Measurements from ENCODE around the gene MED27.

Gene MED27

DNA sequence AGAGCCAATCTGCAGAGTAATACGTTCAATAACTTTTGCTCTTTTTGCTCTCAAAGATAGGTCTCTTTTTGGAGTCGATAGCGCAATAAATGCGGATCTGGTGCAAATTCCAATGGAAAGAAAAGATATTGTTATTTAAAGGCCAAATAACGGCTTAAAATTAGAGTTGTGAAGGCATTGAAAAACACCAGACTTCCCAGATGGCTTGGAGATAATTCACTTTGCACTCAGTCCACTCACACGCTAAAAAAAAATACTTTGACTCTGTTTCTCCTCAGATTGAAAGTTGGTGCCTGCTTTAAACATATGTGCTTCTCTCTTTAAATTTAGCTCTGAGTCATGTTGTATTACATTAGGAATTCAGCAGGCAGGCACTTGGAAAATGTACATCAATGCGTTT lies 19.5 kb upstream of the MED27 start:
- no peaks in the 10 kb centered on the region for H3K9me3 ChIP-seq (ENCODE audit: insufficient read depth, low read length)
- no peak overlapping the region for H3K4me3 ChIP-seq (ENCODE audit: insufficient read length, low read depth)
- no peaks in the 10 kb centered on the region for H3K27me3 ChIP-seq (ENCODE audit: insufficient read depth, insufficient read length)
- no peaks in the 10 kb centered on the region for H3K4me1 ChIP-seq (ENCODE audit: insufficient read depth, insufficient read length)
- no peak for DNase-seq (ENCODE audit: low read depth, low spot score)
- H3K9ac ChIP-seq (ENCODE audit: insufficient read length, low read depth): no peak overlapping the region
- no peak for TF ChIP-seq SUZ12 (IDR thresholded peaks at IDR 0.05; ENCODE audit: extremely low read depth, insufficient read depth, insufficient read length)
- no peak for TF ChIP-seq YY1 (IDR thresholded peaks at IDR 0.05; ENCODE audit: insufficient read depth, insufficient read length)
- TF ChIP-seq ZNF274 (IDR thresholded peaks at IDR 0.05; ENCODE audit: low read depth, low read length): no peak
- no peaks in the 10 kb centered on the region for H3K36me3 ChIP-seq (ENCODE audit: insufficient read depth, insufficient read length, low read length)

DNA sequence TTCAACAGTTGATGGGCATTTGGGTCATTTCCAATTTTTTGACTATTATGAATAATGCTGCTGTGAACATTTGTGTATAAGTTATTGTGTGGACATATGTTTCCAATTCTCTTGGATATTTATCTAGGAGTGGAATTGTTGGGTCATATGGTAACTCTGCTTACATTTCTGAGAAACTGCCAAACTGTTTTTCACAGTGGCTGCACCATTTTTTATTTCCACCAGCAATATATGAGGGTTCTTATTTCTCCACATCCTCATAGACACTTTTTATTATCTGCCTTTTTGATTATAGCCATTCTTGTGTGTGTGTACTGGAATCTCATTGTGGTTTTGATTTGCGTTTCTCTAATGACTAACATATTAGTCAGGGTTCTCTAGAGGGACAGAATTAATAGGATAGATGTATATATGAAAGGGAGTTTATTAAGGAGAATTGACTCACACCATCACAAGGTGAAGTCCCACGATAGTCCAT lies 14.7 kb upstream of the MED27 start:
- no peak for DNase-seq (ENCODE audit: low read depth, low spot score)
- H3K4me3 ChIP-seq (ENCODE audit: insufficient read length, low read depth): no peak overlapping the region
- TF ChIP-seq YY1 (IDR thresholded peaks at IDR 0.05; ENCODE audit: insufficient read depth, insufficient read length) (no peak), SUZ12 (IDR thresholded peaks at IDR 0.05; ENCODE audit: extremely low read depth, insufficient read depth, insufficient read length) (no peak), ZNF274 (IDR thresholded peaks at IDR 0.05; ENCODE audit: low read depth, low read length) (no peak)

DNA sequence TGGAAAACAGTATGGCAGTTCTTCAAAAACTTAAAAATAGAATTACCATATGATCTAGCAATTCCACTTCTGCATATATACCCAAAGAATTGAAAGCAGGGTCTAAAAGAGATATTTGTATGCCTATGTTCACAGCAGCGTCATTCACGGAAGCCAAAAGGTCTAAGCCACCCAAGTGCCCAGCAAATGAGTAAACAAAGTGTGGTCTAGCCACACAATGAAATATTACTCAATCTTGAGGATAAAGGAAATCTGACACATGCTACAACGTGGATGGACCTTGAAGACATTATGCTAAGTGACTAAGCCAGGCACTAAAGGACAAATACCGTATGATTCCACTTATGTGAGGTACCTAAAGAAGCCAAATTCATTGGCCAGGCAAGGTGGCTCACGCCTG lies 11.1 kb upstream of the MED27 start:
- Histone ChIP-seq H3K36me3 (ENCODE audit: insufficient read depth, insufficient read length, low read length) (no peaks in the 10 kb centered on the region), H3K9me3 (ENCODE audit: insufficient read depth, low read length) (no peaks in the 10 kb centered on the region; the same call in 1 of the 2 replicates), H3K4me3 (ENCODE audit: insufficient read length, low read depth) (no peak overlapping the region), H3K9ac (ENCODE audit: insufficient read length, low read depth) (no peak overlapping the region), H3K4me1 (ENCODE audit: insufficient read depth, insufficient read length) (peaks cover 2% of the 10 kb centered on the region), H3K27me3 (ENCODE audit: insufficient read depth, insufficient read length) (no peaks in the 10 kb centered on the region)
- DNase-seq (ENCODE audit: low read depth, low spot score): no peak
- TF ChIP-seq ZNF274 (IDR thresholded peaks at IDR 0.05; ENCODE audit: low read depth, low read length) (no peak), YY1 (IDR thresholded peaks at IDR 0.05; ENCODE audit: insufficient read depth, insufficient read length) (no peak), SUZ12 (IDR thresholded peaks at IDR 0.05; ENCODE audit: extremely low read depth, insufficient read depth, insufficient read length) (no peak)

More for the DNA sequence above, 14.7 kb upstream of the MED27 start:
- Histone ChIP-seq H3K27me3 (ENCODE audit: insufficient read depth, insufficient read length) (no peaks in the 10 kb centered on the region), H3K4me1 (ENCODE audit: insufficient read depth, insufficient read length) (no peaks in the 10 kb centered on the region), H3K36me3 (ENCODE audit: insufficient read depth, insufficient read length, low read length) (no peaks in the 10 kb centered on the region), H3K9me3 (ENCODE audit: insufficient read depth, low read length) (no peaks in the 10 kb centered on the region), H3K9ac (ENCODE audit: insufficient read length, low read depth) (no peak overlapping the region)

DNA sequence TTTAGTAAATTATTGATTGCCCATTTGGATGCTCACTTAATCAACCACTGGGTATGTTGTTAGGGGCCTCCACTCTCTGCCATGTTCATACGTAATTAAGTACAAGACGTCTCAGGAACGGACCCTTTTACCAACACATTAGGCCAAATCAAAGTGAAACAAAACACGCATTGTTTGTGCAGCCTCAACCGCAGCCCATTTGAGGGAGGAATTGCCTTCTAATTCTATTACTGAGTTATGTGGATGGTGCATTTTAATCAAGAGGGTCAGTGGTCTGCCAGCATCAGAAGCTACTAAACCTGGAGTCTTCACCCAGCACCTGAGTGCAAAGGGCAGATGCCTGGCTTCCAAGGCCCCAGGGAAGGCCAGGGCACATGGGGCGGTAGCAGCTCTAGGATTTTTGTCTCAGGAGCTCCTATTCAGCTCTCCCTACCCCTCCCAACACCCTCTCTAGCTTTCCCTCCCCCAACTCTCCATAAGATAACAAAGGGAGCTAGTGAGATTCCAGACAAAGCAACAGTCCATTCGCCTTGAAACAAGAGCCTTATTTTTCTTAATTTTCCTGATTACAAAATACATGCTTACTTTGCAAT lies 7.9 kb upstream of the MED27 start:
- no peak for DNase-seq (ENCODE audit: low read depth, low spot score)
- Histone ChIP-seq H3K4me3 (ENCODE audit: insufficient read length, low read depth) (no peak overlapping the region), H3K36me3 (ENCODE audit: insufficient read depth, insufficient read length, low read length) (no peaks in the 10 kb centered on the region), H3K9me3 (ENCODE audit: insufficient read depth, low read length) (no peaks in the 10 kb centered on the region; the same call in 1 of the 2 replicates), H3K4me1 (ENCODE audit: insufficient read depth, insufficient read length) (peaks cover 2% of the 10 kb centered on the region), H3K9ac (ENCODE audit: insufficient read length, low read depth) (no peak overlapping the region), H3K27me3 (ENCODE audit: insufficient read depth, insufficient read length) (no peaks in the 10 kb centered on the region)
- TF ChIP-seq YY1 (IDR thresholded peaks at IDR 0.05; ENCODE audit: insufficient read depth, insufficient read length) (no peak), SUZ12 (IDR thresholded peaks at IDR 0.05; ENCODE audit: extremely low read depth, insufficient read depth, insufficient read length) (no peak), ZNF274 (IDR thresholded peaks at IDR 0.05; ENCODE audit: low read depth, low read length) (no peak)

DNA sequence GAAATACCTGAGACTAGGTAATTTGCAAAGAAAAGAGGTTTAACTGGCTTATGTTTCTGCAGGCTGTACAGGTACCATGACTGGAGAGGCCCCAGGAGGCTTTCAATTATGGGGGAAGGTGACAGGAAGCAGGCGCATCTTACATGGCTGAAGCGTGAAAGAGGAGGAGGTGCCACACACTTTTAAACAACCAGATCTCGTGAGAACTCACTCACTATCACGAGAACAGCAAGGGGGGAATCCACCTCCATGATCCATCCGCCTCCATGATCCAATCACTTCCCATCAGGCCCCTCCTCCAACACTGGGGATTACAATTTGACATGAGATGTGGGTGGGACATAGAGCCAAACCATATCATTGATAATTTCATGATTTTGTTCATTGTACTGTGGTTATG lies 2.5 kb upstream of the MED27 start:
- Histone ChIP-seq H3K4me3 (ENCODE audit: insufficient read length, low read depth) (no peak overlapping the region), H3K4me1 (ENCODE audit: insufficient read depth, insufficient read length) (peaks cover 2% of the 10 kb centered on the region), H3K27me3 (ENCODE audit: insufficient read depth, insufficient read length) (no peaks in the 10 kb centered on the region), H3K9ac (ENCODE audit: insufficient read length, low read depth) (no peak overlapping the region), H3K9me3 (ENCODE audit: insufficient read depth, low read length) (no peaks in the 10 kb centered on the region), H3K36me3 (ENCODE audit: insufficient read depth, insufficient read length, low read length) (peaks cover 5% of the 10 kb centered on the region)
- DNase-seq (ENCODE audit: low read depth, low spot score): no peak
- no peak for TF ChIP-seq SUZ12 (IDR thresholded peaks at IDR 0.05; ENCODE audit: extremely low read depth, insufficient read depth, insufficient read length)

DNA sequence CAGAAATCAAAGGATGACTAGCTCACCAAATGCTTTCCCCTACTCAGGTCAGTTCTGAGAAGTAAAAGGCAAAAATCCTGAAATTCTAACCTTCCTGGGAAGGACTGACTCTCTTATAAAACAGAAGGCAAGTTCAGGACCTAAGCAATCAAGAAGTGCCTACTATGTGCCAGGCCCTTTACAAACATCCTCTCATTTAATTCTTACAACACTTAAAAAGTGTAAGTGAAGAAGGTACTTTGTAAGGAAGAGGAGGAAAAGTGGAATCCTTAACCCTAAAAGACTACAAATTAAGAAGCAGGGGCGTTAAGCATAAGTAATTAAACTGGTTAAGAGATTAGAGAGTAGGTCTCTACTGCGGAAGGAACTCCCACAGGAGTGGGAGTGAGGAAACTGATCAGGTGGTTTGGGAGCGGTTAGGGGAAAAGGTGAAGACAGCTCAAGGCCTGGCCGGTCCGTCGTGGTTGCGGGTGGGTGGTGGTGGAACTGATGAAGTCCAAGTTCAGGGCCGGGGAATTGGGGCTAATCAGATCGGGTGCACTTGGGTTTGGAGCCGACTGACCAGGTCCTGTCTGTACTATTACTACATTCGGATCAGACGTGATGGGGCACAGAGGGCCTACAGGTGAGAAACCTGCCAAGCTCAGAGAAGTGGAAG lies 839 bp downstream of the MED27 start:
- no peak for TF ChIP-seq YY1 (IDR thresholded peaks at IDR 0.05; ENCODE audit: insufficient read depth, insufficient read length)
- TF ChIP-seq SUZ12 (IDR thresholded peaks at IDR 0.05; ENCODE audit: extremely low read depth, insufficient read depth, insufficient read length): no peak
- TF ChIP-seq ZNF274 (IDR thresholded peaks at IDR 0.05; ENCODE audit: low read depth, low read length): no peak
- peak overlapping the region; percentile 96 for H3K4me3 ChIP-seq (ENCODE audit: insufficient read length, low read depth)
- DNase-seq (ENCODE audit: low read depth, low spot score): no peak
- peak overlapping the region; percentile 86 for H3K9ac ChIP-seq (ENCODE audit: insufficient read length, low read depth)
- H3K4me1 ChIP-seq (ENCODE audit: insufficient read depth, insufficient read length): no peaks in the 10 kb centered on the region
- H3K9me3 ChIP-seq (ENCODE audit: insufficient read depth, low read length): no peaks in the 10 kb centered on the region
- peaks cover 29% of the 10 kb centered on the region for H3K36me3 ChIP-seq (ENCODE audit: insufficient read depth, insufficient read length, low read length)
- H3K27me3 ChIP-seq (ENCODE audit: insufficient read depth, insufficient read length): no peaks in the 10 kb centered on the region

DNA sequence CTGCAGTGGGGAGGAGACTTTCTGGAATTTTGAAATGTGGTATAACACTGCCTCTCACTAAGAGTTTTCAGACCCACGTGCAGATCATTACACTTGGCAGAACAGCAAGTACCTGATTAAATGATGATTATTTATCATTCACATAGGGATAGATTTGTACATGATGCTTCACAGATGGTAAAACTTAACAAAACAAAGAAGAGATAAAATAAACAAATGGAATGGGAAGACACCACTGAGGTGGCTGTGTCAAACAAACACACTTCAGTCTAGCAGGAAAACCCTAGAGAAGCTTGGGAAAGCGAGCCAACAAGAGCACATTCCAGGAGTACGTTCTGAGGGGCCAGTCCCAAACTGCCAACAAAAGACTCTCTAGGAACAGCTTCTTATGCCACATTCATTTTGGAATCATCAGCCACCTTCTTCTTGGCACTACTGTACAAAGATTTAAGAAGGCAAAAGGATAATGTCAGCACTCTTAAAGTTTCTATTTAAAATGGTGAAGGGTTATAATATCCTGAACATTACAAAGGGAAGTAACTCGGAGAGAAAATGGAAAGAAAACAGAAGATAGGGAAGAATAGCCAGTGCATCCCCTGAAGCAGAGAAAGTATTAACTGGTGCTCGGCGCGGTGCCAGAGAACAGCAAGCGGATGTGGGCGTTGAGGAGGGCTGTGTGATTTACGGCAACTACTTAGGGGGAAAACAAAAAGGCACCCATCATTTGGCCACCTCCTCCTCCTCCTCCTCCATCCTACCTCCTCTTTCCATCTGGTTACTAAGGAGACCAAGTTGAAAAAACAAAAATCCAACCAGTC lies 1.6 kb downstream of the MED27 start:
- DNase-seq (ENCODE audit: low read depth, low spot score): no peak
- peak overlapping the region; percentile 96 for H3K4me3 ChIP-seq (ENCODE audit: insufficient read length, low read depth)
- no peaks in the 10 kb centered on the region for H3K9me3 ChIP-seq (ENCODE audit: insufficient read depth, low read length)
- H3K4me1 ChIP-seq (ENCODE audit: insufficient read depth, insufficient read length): no peaks in the 10 kb centered on the region
- TF ChIP-seq SUZ12 (IDR thresholded peaks at IDR 0.05; ENCODE audit: extremely low read depth, insufficient read depth, insufficient read length) (no peak), ZNF274 (IDR thresholded peaks at IDR 0.05; ENCODE audit: low read depth, low read length) (no peak), YY1 (IDR thresholded peaks at IDR 0.05; ENCODE audit: insufficient read depth, insufficient read length) (no peak)
- no peaks in the 10 kb centered on the region for H3K27me3 ChIP-seq (ENCODE audit: insufficient read depth, insufficient read length)
- H3K9ac ChIP-seq (ENCODE audit: insufficient read length, low read depth): no peak overlapping the region
- peaks cover 31% of the 10 kb centered on the region for H3K36me3 ChIP-seq (ENCODE audit: insufficient read depth, insufficient read length, low read length)

All from NT2/D1 (cell line).